VCaP (cell line): ENCODE data around the gene ARFRP1.

ENCODE experiments used
- H3K27ac ChIP-seq: fragments of 450-650 bp; 2 replicates; pipeline ENCODE4 v1.5.1; 2017
- TF ChIP-seq, protein P1 (sequence below): fragments of 450-650 bp; conservative IDR thresholded peaks from 2 replicates; pipeline ENCODE4 v1.5.1; 2017; ENCODE audit warnings: mild to moderate bottlenecking, moderate library complexity

Gene ARFRP1

DNA sequence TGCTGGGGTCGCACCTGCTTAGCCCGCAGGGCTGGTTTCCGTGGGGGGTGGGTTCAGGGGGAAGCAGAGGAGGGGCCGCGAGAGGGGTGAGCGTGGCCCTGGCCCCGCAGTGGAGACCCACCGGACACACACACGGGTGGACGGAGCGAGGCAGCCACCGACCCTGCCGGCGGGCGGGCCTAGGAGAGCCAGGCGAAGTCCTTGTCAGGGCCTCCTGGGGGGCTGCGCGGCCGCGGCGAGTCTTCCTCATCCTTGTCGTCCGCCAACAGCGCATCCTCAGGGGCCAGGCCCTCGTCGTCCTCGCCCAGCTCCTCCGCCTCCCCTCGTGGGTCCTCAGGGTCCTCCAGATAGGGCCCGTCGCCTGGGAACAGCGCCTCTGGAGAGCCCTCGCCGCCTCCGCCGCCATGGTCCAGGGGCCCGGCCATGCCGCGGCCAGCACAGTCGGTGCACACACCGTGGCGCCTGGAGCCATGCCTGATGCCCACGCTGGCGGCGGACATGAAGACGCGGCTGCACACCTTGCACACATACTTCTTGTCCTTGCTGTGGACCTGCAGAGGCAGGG lies 39.1 kb upstream of the ARFRP1 start:
- H3K27ac ChIP-seq, result no peak overlapping the region
- TF ChIP-seq, protein P1, sequence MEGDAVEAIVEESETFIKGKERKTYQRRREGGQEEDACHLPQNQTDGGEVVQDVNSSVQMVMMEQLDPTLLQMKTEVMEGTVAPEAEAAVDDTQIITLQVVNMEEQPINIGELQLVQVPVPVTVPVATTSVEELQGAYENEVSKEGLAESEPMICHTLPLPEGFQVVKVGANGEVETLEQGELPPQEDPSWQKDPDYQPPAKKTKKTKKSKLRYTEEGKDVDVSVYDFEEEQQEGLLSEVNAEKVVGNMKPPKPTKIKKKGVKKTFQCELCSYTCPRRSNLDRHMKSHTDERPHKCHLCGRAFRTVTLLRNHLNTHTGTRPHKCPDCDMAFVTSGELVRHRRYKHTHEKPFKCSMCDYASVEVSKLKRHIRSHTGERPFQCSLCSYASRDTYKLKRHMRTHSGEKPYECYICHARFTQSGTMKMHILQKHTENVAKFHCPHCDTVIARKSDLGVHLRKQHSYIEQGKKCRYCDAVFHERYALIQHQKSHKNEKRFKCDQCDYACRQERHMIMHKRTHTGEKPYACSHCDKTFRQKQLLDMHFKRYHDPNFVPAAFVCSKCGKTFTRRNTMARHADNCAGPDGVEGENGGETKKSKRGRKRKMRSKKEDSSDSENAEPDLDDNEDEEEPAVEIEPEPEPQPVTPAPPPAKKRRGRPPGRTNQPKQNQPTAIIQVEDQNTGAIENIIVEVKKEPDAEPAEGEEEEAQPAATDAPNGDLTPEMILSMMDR, result no peak

DNA sequence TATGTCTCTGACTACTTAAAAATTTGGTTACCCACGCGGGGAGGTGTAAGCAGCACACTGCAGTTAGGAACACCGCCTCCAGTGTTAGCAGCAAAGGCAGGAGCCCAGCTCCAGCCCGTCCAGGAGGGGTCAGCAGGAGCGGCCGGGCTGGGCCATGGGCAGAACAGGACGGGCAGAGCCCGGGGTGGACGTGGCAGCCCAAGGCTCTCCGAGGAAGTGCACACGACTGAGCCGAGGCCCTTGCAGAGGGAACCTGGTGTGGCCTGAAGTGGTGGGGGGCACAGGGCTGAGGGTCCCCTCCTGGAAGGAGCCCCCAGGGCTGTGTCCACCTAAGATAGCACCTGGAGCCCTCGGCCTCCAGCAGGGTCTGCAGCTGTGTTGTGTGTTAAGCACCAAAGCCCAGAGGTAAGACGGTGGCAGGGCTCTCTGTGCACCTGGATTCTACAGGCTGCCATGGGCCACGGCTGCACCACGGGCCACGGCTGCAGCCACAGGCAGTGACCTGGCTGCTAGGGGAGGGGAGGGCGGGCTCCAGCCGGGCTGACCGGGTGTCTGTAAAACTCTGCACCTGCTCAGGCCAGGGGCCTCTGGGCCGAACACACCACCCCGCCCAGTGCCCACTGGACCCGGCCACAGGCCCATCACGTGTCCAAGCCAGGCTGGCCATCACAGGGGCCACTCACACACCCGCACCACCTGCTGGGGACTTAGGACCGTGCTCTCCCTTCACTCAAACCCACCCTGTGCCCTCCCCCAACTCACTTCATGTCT lies 38.4 kb upstream of the ARFRP1 start:
- TF ChIP-seq, protein P1, result no peak

DNA sequence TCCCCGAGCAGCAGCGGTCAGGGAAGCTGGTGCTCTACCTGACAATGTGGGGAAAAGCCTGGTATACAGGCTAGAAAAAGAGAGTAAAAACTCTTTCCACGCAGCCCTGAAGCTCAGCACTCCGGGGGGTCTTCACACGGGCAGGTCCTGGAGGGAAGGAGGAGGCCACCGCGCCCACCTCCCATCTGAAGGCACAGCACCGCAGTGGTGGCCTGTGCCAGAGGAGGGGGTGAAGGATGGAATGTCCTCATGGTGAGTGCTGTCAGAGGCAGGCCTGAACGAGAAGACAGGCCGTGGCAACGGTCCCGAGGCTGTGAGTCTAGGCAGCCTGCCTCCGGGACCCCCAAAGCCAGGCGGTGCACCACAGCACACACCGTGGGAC lies 37.6 kb upstream of the ARFRP1 start:
- TF ChIP-seq, protein P1, result no peak

More for the DNA sequence above, 38.4 kb upstream of the ARFRP1 start:
- no peak overlapping the region for H3K27ac ChIP-seq

GRCh38 chr20:63744574-63745423 lies 37.0 kb upstream of the ARFRP1 start:
- H3K27ac ChIP-seq, result no peak overlapping the region
- TF ChIP-seq, protein P1, result no peak

More for the DNA sequence above, 37.6 kb upstream of the ARFRP1 start:
- no peak overlapping the region for H3K27ac ChIP-seq

DNA sequence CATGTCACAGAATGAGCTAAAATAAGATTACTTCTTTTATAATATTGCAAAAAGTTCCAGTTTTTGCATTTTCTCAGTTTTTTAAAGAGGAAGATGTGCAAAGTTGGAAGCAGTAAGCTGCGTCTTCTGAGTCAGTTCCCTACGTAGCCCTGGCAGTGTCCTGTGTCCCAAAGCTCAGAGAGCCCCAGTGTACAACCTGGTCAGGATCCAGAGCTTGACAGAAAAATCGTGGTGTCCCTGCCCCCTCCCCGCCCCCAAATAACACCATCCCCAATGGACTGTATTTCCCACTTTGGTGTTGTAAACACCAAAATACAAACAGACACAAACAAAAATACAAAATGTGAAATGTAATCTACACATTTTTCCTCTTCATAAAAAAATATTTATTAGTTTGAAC lies 36.4 kb upstream of the ARFRP1 start:
- no peak overlapping the region for H3K27ac ChIP-seq
- TF ChIP-seq, protein P1, result no peak

GRCh38 chr20:63743210-63743970 lies 35.6 kb upstream of the ARFRP1 start:
- TF ChIP-seq, protein P1, result no peak
- H3K27ac ChIP-seq, result no peak overlapping the region
